Upper lobe of left lung (tissue), 4 donors: ENCODE measurements around the gene PRKCE.

Experiments
- CTCF ChIP-seq, 6 experiments: fragments of 450-650 bp in 4 of 6; fragments of 200-600 bp in 2 of 6; sonication (generic) in 2 of 6; IDR thresholded peaks; one replicate each; pipeline ENCODE4 v1.5.1; 2016 to 2019; ENCODE audit warnings: antibody characterized with exemption in 6 of 6
- EP300 ChIP-seq, 4 donors: sonication (generic); formaldehyde crosslinking; IDR thresholded peaks; one replicate each; pipeline ENCODE4 v1.5.1; 2017; ENCODE audit warnings: antibody characterized with exemption in 4 of 4, control low read depth in 2 of 4
- POLR2A ChIP-seq, 4 donors: fragments of 450-650 bp; IDR thresholded peaks; one replicate each; pipeline ENCODE4 v1.5.1; 2016 to 2017; ENCODE audit warnings: antibody characterized with exemption in 4 of 4, mild to moderate bottlenecking in 2 of 4
- POLR2AphosphoS5 ChIP-seq, 2 donors: sonication (generic); formaldehyde crosslinking; IDR thresholded peaks; one replicate each; pipeline ENCODE4 v1.5.1; 2017; ENCODE audit warnings: antibody characterized with exemption in 2 of 2

DNA sequence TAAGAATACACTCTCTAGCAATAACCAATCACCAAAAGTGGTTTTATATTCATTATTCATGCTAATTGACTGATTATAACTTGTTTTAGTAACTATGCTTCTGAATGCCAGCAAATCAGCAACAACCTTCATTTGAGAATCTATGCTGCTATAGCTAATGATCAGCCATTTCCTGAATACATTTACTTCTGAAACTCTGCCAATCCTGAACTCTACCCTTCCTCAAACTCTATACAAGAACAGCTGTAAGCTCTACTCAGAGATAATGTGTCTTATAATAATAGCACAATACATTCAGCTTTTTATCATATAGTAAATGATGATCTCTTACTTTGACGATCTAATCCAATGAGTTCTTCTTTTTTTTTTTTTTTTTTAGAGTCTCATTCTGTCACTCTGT is 560.0 kb downstream of the PRKCE start:
- TF ChIP-seq CTCF (IDR thresholded peaks at IDR 0.05) (no peak), POLR2A (IDR thresholded peaks at IDR 0.05) (no peak), POLR2AphosphoS5 (IDR thresholded peaks at IDR 0.05) (no peak), EP300 (IDR thresholded peaks at IDR 0.05) (no peak)
